ACHN (cell line): ENCODE data around the gene COL18A1.
A peak's percentile ranks its signal among the peaks of the same experiment; 100 is the strongest.

Source experiments
- DNase-seq: peaks from one replicate; pipeline ENCODE4 v3.0.0-alpha.2; 2015
- in situ Hi-C: cut with HindIII; loops from 2 replicates; pipeline ENCODE4 v1.10.0; 2017; ENCODE audit warnings: low sequenced_read_pairs, low pct_ligation_motif_present, low pct_unique_long_range_greater_than_20kb

The COL18A1 gene

DNA sequence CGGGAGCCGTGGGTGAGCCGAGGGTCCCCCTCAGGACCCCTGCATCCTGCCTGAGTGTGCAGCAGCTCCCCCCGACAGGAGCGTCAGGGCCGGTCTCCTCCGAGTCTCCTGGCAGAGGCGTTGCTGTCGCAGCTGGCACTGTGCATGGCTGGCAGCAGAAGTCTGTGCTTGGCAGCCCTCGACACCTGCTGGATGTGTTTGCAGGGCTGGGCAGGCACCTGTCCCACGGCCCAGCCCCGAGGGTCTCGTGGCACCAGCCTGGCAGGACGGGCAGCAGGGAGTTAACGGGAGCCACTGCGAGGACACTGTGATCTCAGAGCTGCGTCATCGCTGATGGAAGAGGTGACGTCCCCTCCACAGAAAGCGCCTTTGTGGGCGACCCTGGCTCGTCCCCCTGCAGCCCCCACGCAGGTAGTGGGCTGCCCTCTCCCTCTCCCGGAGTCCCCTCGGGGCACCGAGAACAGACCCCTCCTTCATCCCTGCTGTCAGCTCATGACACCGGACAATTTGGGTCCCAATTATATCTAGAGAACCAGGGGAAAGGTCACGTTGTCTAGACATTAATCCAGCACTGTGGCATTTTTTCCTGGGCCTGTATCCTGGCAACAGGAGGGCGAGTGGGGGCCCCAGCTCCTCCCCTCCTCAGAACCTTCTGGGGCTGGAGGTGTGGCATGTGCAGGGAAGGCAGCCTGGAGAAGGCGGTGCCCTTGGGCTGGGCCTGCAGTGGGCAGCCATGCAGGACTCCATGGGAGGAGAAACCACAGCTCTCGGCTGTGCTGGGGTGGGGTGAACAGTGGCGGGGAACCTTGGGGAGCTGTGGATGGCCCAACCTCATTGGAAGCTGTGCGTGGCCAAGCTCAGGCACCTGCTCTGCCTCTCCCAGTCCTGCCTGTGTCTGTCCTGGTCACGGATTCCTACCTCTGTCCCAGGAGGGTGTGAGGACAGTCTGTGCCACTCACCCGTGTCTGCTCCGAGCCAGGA is 15.4 kb downstream of the COL18A1 start:
- DNase-seq = peak; percentile 86
- in situ Hi-C loops = no loop called here

GRCh38 chr21:45421071-45421845 is 16.3 kb downstream of the COL18A1 start:
- DNase-seq = peak; percentile 25

GRCh38 chr21:45421846-45422775 is 17.1 kb downstream of the COL18A1 start:
- in situ Hi-C loops = no loop called here
- DNase-seq = no peak

More at GRCh38 chr21:45421071-45421845, 16.3 kb downstream of the COL18A1 start:
- in situ Hi-C loops = no loop called here

- DNase-seq = peak; percentile 70
- in situ Hi-C loops = no loop called here
Observed at GRCh38 chr21:45423201-45423955, 18.4 kb downstream of the COL18A1 start.

DNA sequence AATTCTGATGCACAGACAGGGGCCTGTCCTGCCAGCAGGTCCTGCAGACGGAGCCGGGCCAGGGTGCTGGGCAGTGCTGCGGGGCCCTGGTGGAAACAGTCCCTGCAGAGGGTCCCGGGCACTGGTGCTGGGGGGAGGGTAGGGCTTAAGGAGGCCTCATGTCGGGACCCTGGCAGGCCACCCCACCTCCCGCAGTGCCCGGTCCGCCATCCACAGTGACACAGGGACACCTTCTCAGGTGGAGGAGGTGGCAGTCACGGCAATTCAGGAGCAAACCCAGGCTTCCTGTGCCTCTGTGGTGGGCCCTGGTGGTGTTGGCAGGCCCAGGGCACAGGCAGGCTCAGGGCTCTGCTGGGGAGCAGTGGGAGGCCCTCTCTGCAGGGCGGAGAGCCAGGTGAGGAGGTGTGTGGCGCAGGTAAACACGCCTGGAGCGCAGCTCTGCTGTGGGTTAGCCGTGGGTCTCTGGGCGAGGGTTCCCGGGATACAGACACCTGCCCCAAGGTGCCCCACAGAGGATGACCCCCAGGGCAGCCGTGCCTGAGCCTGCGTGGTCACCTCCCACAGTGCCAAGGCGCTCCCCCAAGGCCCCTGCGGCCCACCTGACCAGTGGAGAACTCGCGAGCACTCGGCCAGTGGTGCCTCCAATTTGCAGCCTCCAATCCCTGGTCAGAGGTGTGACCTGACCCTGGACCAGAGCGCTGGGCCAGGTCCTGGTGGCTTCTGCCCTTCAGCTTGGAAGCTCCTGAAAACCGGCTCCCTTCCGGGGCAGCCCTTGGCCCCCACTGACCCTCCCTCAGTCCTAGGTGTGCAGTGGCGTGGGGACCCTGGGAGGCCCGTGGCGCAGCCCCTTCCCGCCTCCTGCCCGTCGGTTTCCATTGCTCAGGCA is 19.2 kb downstream of the COL18A1 start:
- DNase-seq = no peak
- in situ Hi-C loops = no loop called here

- in situ Hi-C loops = no loop called here
- no peak for DNase-seq
Observed at GRCh38 chr21:45424854-45425795, 20.2 kb downstream of the COL18A1 start.

GRCh38 chr21:45427331-45428271 is 22.6 kb downstream of the COL18A1 start:
- DNase-seq = peak; percentile 94
- in situ Hi-C loops = no loop called here

DNA sequence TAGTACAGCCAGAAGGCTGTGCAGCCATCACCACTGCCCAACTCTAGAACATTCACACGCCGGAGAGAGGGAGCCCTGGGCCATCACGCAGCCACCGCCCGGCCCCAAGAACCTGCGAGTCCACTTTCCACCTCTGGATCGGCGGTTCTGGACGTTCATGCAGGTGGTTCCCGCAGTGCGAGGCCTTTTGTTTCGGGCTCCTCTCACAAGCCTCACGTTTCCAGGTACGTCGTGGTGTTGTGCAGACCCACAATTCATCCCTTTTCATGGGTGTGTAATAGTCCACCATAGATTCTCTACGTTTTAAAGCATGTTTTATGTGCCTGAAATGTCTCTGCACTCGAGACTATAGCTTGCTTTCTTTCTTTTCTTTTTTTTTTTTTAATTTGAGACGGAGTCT is 23.6 kb downstream of the COL18A1 start:
- in situ Hi-C loops = no loop called here
- no peak for DNase-seq

DNA sequence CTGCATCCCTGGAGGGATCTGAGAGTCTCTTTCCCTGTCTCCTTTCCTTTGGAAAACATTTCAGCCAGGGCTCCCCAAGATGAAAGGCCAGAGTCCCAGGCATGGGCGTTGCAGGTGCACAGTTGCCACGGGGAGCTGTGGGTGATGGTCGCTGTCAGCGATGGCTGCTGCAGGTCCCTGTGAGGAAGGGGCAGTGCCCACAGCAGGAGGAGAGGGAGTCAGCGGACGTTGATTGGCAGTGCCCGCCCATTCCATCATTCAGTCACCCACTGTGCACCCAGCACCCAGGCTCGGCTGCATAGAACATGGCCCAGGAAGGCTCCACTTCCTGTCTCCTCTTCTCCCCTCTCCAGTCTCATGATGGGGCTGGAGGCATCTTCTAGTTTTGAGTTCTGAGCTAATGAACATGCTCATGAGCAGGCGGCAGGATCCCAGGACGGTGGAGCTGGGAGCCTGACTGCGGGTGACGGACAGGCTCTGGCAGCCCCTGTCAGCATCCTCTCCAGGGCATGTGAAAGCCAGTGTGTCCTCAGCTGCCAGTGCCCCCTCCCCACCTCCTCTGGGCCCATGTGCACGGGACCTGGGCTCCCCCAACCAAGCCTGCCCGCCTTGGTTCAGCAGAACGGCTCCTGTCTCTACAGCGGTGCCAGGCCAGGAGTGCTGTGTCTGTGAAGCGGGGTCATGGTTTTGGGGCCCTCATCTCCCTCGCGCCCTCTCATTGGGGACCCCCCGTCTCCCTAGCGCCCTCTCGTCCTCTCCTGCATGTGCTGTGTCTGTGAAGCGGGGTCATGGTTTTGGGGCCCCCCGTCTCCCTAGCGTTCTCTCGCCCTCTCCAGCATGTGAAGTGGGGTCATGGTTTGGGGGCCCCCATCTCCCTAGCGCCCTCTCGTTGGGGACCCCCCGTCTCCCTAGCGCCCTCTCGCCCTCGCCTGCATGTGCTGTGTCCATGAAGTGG is 24.5 kb downstream of the COL18A1 start:
- in situ Hi-C loops = no loop called here
- DNase-seq = no peak

- DNase-seq = no peak
- in situ Hi-C loops = no loop called here
Observed at GRCh38 chr21:45430521-45431501, 25.8 kb downstream of the COL18A1 start.

- in situ Hi-C loops = no loop called here
- DNase-seq = no peak
Observed at GRCh38 chr21:45431781-45432572, 27.0 kb downstream of the COL18A1 start.

DNA sequence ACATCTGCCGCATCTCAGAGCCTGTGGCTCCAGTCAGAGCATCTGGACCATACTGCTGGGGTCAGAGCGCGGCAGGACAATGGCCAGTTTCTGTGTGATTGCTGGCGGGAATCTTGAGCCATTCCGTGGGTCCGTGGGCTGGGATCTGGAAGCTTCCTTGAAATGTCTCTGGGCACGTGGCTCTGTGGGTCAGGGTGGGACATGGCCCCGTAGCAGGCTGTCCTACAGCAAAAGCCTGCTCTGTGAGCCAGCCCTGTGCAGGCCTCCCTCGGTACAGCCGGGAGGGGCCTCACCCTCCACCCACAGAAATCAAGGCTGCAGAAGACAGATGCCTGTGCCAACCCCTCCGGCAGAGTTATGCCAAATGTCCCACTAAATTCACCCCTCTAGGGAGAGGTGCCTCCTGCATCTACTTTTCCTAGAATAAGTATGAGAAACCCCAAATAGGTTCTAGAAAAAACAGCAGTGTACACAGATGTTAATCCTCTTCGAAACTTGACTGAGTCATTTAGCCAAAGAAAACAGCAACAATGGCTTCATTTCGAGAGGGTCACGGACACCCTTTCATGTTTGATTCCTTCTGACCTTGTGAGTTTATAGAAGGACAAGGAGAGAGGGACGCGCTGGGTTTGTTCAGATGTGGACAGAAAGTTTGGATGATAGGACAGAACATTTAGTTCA is 27.8 kb downstream of the COL18A1 start:
- no peak for DNase-seq
- in situ Hi-C loops = no loop called here
